ENCODE measurements around the gene SDK1.

Gene SDK1

DNA sequence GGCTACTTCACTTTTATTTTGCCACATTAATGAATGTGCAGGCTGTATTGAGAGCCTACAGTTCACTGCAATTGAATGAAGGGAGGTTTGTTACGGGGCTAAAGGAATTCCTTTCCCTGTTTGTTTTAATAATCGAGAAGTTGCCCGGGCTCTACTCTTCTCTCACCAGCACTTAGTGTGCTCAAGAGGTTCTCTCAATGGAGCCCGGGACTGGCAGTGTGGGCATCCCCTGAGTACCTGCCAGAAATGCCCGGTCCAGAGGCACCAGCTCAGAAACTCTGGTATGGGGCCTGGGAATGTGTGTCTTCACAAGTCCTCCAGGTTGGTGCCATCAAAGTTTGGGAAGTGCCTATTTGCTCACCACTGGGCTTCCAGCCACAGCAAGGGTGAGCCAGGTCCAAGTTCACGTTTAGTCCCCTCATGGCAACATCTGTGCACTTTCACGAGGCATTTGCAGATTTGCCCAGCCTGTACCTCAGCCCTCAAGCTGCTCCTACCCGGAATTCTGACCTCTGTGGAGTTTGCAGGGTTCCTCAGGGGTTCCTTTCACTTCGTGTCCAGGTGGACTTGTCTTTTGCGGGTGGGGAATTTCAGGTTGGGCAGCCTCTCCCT is 622.4 kb downstream of the SDK1 start:
- no peak overlapping the region for H3K4me3 ChIP-seq (ENCODE audit: low read depth, low read length)
- DNase-seq (ENCODE audit: low read depth) = no peak
- TF ChIP-seq, protein P1, sequence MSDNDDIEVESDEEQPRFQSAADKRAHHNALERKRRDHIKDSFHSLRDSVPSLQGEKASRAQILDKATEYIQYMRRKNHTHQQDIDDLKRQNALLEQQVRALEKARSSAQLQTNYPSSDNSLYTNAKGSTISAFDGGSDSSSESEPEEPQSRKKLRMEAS (IDR thresholded peaks at IDR 0.05; ENCODE audit: low read depth, low read length) = no peak
- TF ChIP-seq, protein P2, sequence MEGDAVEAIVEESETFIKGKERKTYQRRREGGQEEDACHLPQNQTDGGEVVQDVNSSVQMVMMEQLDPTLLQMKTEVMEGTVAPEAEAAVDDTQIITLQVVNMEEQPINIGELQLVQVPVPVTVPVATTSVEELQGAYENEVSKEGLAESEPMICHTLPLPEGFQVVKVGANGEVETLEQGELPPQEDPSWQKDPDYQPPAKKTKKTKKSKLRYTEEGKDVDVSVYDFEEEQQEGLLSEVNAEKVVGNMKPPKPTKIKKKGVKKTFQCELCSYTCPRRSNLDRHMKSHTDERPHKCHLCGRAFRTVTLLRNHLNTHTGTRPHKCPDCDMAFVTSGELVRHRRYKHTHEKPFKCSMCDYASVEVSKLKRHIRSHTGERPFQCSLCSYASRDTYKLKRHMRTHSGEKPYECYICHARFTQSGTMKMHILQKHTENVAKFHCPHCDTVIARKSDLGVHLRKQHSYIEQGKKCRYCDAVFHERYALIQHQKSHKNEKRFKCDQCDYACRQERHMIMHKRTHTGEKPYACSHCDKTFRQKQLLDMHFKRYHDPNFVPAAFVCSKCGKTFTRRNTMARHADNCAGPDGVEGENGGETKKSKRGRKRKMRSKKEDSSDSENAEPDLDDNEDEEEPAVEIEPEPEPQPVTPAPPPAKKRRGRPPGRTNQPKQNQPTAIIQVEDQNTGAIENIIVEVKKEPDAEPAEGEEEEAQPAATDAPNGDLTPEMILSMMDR (IDR thresholded peaks at IDR 0.05; ENCODE audit: low read depth, low read length) = no peak

DNA sequence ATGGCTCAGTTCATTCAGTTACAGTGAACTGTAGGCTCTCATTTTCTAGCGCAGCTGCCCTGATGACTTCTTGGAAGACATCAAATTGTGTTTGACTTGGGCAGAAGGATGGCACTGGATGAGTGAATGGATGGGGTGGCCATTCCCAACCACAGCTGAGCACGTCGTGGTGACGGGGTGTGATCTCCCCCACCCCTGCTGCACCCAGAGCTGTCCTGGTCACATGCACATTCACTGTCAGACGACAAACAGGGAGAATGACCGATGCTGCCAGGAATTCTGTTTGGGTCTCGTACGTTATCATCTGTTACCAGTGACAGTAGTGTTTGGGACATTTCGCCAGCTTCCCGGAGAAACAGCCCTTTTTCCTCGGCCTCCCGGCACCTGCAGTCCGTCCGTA is 623.2 kb downstream of the SDK1 start:
- no peak overlapping the region for H3K4me3 ChIP-seq (ENCODE audit: low read depth, low read length)
- TF ChIP-seq POLR2A (IDR thresholded peaks at IDR 0.05; ENCODE audit: extremely low read depth, insufficient read length) = no peak
- TF ChIP-seq, protein P2 (IDR thresholded peaks at IDR 0.05; ENCODE audit: low read depth, low read length) = no peak
- TF ChIP-seq, protein P1 (IDR thresholded peaks at IDR 0.05; ENCODE audit: low read depth, low read length) = no peak
- no peak for TF ChIP-seq MYC (IDR thresholded peaks at IDR 0.05; ENCODE audit: low read depth, low read length)
- no peak for DNase-seq (ENCODE audit: low read depth)

DNA sequence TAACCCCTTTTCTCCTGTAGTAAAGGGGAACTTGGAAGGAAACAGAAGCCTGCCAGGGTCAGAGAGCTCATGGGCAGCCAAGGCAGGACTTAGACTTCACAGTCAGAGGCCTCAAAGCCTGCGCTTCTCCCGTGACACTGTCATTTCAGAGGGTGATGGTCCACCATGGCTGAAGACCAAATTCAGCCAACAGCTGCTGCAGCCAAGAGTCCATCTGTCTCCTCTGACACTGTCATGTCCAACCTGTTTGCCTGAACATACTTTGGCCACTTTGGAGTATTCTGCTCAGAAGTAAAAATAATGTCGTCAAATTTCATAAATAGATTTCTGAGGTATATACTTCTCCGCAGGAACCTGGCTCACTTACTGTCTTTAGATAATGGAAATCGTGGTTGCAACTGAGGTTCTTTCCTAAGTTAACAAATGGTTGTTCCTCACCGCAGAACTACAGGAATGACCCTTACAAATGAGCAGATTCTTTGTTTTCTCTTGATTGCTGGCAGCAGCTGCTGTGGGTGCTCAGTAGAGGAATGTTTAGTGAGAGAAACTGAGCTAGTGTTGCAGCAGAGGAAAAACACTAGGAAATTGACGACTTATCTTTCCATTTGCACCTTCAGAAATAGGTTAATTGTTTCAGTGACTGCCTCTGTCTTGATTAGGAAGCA is 626.5 kb downstream of the SDK1 start:
- no peak overlapping the region for H3K4me3 ChIP-seq (ENCODE audit: low read depth, low read length)
- TF ChIP-seq POLR2A (IDR thresholded peaks at IDR 0.05; ENCODE audit: extremely low read depth, insufficient read length) (no peak), MYC (IDR thresholded peaks at IDR 0.05; ENCODE audit: low read depth, low read length) (no peak)
- TF ChIP-seq, protein P1 (IDR thresholded peaks at IDR 0.05; ENCODE audit: low read depth, low read length) = no peak
- TF ChIP-seq, protein P2 (IDR thresholded peaks at IDR 0.05; ENCODE audit: low read depth, low read length) = no peak
- DNase-seq (ENCODE audit: low read depth) = no peak

DNA sequence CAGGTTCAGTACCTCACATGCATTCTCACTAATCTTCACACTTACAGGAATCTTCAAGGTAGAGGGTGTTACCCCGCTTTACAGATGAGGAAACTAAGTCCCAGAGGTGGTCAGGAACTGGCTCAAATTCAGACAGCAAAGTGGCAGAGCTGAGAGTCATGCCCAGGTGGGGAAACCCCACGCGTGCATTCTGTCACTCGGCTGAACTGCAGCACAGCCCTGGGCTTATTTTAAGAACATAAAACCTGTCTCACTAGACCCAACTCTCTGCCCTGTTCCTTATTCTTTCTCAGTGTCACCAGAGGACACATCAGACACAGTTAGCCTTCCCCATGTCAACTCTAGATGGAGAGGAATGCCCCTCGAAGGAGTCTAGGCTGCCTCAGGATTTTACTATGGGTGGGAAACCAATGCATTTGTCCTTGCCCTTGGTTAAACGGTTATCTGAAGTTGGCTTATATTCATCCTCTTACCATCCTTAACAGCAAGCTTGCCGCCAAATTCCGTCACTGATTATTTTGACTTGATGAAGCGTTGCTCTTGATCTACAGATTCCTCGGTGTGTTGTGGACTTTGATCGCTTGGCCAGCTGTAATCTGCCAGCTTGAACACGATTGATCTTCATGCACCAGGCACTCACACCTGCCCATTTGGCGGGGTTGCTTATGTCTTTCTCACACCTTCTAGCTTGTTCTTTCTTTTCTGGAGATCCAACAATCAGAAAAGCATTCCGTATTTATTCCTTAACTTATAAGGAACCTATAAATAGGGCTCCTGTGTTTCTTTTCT is 627.9 kb downstream of the SDK1 start:
- no peak for DNase-seq (ENCODE audit: low read depth)
- TF ChIP-seq, protein P2 (IDR thresholded peaks at IDR 0.05; ENCODE audit: low read depth, low read length) = no peak
- TF ChIP-seq, protein P1 (IDR thresholded peaks at IDR 0.05; ENCODE audit: low read depth, low read length) = no peak
- TF ChIP-seq MYC (IDR thresholded peaks at IDR 0.05; ENCODE audit: low read depth, low read length) (no peak), POLR2A (IDR thresholded peaks at IDR 0.05; ENCODE audit: extremely low read depth, insufficient read length) (no peak)
- no peak overlapping the region for H3K4me3 ChIP-seq (ENCODE audit: low read depth, low read length)

DNA sequence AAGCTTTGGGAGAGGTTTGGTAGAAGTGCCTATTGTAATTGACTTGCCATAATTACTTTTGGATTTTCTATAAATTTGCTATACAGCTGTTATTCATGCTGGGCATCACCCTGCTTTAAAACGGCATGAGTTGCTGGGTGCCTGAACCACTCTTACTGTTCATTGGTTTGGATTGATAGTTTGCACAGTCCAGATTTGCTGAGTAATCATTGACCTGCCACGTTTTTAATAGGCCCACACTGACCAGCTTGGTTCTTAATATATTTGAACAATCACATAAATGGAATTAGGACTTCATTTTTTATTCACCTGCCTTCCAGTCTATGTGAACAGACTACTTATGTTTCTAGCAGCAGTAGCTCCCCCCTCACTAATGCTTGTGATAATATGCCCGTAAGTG is 630.8 kb downstream of the SDK1 start:
- TF ChIP-seq, protein P2 (IDR thresholded peaks at IDR 0.05; ENCODE audit: low read depth, low read length) = no peak
- TF ChIP-seq, protein P1 (IDR thresholded peaks at IDR 0.05; ENCODE audit: low read depth, low read length) = no peak
- TF ChIP-seq POLR2A (IDR thresholded peaks at IDR 0.05; ENCODE audit: extremely low read depth, insufficient read length) = no peak
- no peak for TF ChIP-seq MYC (IDR thresholded peaks at IDR 0.05; ENCODE audit: low read depth, low read length)
- no peak for DNase-seq (ENCODE audit: low read depth)
- H3K4me3 ChIP-seq (ENCODE audit: low read depth, low read length) = no peak overlapping the region

All from NB4 (cell line).